Activated T-cell treated with anti-CD3 and anti-CD28 coated beads, Interleukin-2, amount 50 U/mL, for 4 hours (primary cell): Measurements from ENCODE around the gene KRTAP1-5. TPM values are rescaled to one million over a fixed set of nuclear protein-coding genes. Genes with fewer than 3 reads are reported as not detected.
"Not testable (repeated sequence)": the region's sequence is repeated elsewhere in the genome, so short reads cannot be mapped to it uniquely, and the experiment has no call there.

ENCODE experiments used
- ATAC-seq, 2 donors: fragments of 200-7000 bp; cut with Tn5 transposase; one replicate each; pipeline ENCODE4 v1.10.0; 2021
- DNase-seq: peaks from one replicate; pipeline ENCODE4 v3.0.0-alpha.2; 2020
- H3K27me3 Mint-ChIP-seq: one replicate; pipeline ENCODE4 v1.8.0; 2021; ENCODE audit warnings: low read depth, mixed read lengths
- H3K36me3 Mint-ChIP-seq: one replicate; pipeline ENCODE4 v1.8.0; 2022; ENCODE audit warnings: mixed read lengths; ENCODE audit not compliant: insufficient read depth
- H3K4me1 Mint-ChIP-seq: one replicate; pipeline ENCODE4 v1.8.0; 2021; ENCODE audit warnings: low read depth, mixed read lengths
- H3K4me3 Mint-ChIP-seq: one replicate; pipeline ENCODE4 v1.8.0; 2021; ENCODE audit warnings: mild to moderate bottlenecking, moderate library complexity, mixed read lengths
- H3K9me3 Mint-ChIP-seq: one replicate; pipeline ENCODE4 v1.8.0; 2021; ENCODE audit warnings: mixed read lengths
- total RNA-seq, 3 donors: library from RNA; stranded (reverse); gene quantifications; one replicate each; pipeline ENCODE4 v1.2.1, GENCODE V29; 2021

The KRTAP1-5 gene
- total RNA-seq, 3 donors from 2014 or later: not detected

GRCh38 chr17:41002814-41003213 is 24.2 kb downstream of the KRTAP1-5 start:
- no peak overlapping the region for H3K4me3 Mint-ChIP-seq
- DNase-seq: no peak
- no peak for ATAC-seq
- H3K27me3 Mint-ChIP-seq: peaks cover 16% of the 10 kb centered on the region
- H3K9me3 Mint-ChIP-seq: no peaks in the 10 kb centered on the region
- no peaks in the 10 kb centered on the region for H3K36me3 Mint-ChIP-seq
- H3K4me1 Mint-ChIP-seq: no peaks in the 10 kb centered on the region

DNA sequence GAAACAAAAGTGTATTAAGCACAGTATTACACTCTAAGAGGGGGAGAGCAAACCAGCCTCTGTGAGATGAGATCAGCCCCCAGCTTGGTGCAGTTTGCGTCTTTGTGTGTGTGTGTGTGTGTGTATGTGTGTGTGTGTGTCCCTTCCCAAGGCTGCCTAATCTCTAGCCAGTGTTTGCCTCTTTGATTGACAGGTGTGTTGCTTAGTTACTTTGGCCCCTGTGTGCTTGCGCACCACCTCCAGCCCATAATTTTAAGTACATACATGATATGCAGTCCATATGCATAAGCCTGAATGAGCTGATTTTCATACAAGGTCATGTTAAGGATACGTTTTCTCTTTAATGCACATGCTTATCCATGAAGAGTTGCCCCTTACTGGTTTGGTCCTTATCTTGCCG is 25.2 kb downstream of the KRTAP1-5 start:
- Mint-ChIP-seq H3K9me3 (no peaks in the 10 kb centered on the region), H3K36me3 (no peaks in the 10 kb centered on the region), H3K4me1 (no peaks in the 10 kb centered on the region), H3K27me3 (peaks cover 21% of the 10 kb centered on the region), H3K4me3 (no peak overlapping the region)
- no peak for DNase-seq
- ATAC-seq: no peak

DNA sequence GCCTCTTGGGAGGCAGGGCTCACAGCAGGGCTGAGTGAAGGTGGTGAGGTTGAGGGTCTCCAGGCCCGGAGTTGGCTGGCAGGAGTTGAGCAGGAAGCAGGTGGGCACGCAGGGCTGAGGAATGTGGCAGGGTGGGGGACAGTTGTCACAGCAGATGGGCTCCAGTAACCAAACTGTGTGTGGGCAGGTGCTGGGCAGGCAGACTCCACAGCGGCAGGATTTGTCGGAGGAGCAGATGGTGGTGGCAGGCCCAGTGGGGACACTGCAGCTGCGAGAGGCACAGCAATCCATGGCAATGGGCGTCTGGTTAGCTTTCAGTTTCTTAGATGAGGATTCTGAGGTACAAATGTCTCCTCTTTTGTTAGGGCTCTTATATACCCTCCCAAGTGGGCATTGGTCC is 27.4 kb downstream of the KRTAP1-5 start, which contains the start of gene KRTAP3-2:
KRTAP3-2 (minus strand) TSS at position 344 of the 400 bp plus-strand sequence; CDS start at position 291, 53 bp downstream.
- H3K9me3 Mint-ChIP-seq, H3K4me1 Mint-ChIP-seq, ATAC-seq, DNase-seq, H3K4me3 Mint-ChIP-seq, H3K36me3 Mint-ChIP-seq: not testable (repeated sequence)
- H3K27me3 Mint-ChIP-seq: peaks cover 29% of the 10 kb centered on the region

GRCh38 chr17:40997361-40997760 is 29.6 kb downstream of the KRTAP1-5 start:
- no peaks in the 10 kb centered on the region for H3K9me3 Mint-ChIP-seq
- no peaks in the 10 kb centered on the region for H3K36me3 Mint-ChIP-seq
- H3K4me1 Mint-ChIP-seq: no peaks in the 10 kb centered on the region
- H3K27me3 Mint-ChIP-seq: peaks cover 44% of the 10 kb centered on the region
- ATAC-seq (no peak), DNase-seq (no peak)
- H3K4me3 Mint-ChIP-seq: no peak overlapping the region

- H3K27me3 Mint-ChIP-seq: peaks cover 49% of the 10 kb centered on the region
- ATAC-seq (no peak), DNase-seq (no peak)
- no peaks in the 10 kb centered on the region for H3K36me3 Mint-ChIP-seq
- H3K9me3 Mint-ChIP-seq: no peaks in the 10 kb centered on the region
- H3K4me3 Mint-ChIP-seq: no peak overlapping the region
- no peaks in the 10 kb centered on the region for H3K4me1 Mint-ChIP-seq
Measured at GRCh38 chr17:40996829-40997228, 30.2 kb downstream of the KRTAP1-5 start.

- H3K9me3 Mint-ChIP-seq: no peaks in the 10 kb centered on the region
- ATAC-seq: no peak
- no peak for DNase-seq
- H3K36me3 Mint-ChIP-seq: no peaks in the 10 kb centered on the region
- no peak overlapping the region for H3K4me3 Mint-ChIP-seq
- no peaks in the 10 kb centered on the region for H3K4me1 Mint-ChIP-seq
- H3K27me3 Mint-ChIP-seq: peaks cover 52% of the 10 kb centered on the region
Measured at GRCh38 chr17:40995116-40995515, 31.9 kb downstream of the KRTAP1-5 start.

DNA sequence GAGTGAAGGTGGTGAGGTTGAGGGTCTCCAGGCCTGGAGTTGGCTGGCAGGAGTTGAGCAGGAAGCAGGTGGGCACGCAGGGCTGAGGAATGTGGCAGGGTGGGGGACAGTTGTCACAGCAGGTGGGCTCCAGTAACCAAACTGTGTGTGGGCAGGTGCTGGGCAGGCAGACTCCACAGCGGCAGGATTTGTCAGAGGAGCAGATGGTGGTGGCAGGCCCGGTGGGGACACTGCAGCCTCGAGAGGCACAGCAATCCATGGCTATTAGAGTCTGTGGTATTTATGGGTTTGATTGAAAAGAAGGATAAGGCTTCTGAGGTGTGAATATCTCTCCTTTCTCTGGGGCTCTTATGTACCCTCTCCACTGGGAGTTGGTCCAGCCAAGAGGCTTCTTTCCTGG is 33.2 kb downstream of the KRTAP1-5 start, which contains the start of gene KRTAP3-3:
KRTAP3-3 (minus strand) TSS at position 326 of the 400 bp plus-strand sequence; CDS start at position 259, 67 bp downstream.
- no peaks in the 10 kb centered on the region for H3K4me1 Mint-ChIP-seq
- H3K4me3 Mint-ChIP-seq: no peak within 1 kb of the TSS
- no peak for DNase-seq
- ATAC-seq: no peak
- no peaks in the 10 kb centered on the region for H3K9me3 Mint-ChIP-seq
- no peaks in the 10 kb centered on the region for H3K36me3 Mint-ChIP-seq
- H3K27me3 Mint-ChIP-seq: peaks cover 50% of the 10 kb centered on the region

DNA sequence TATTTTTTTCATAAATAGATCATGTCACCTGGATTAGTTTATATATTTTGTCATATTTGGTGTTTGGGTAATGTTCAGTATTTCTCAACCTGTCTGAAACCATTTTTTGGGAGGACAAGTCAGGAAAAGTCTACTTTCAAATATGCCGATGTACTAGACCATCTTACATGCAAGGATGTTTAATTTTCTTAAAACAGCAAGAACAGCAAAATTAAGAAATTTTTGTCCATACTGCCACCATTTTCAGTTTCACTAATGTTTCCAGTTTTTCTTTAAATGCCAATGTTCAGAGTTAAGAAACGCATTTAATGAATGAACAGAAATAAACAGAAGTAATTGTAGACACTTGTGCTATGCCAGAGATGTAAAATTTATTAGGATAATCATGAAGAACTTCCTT is 33.9 kb downstream of the KRTAP1-5 start:
- DNase-seq (no peak), ATAC-seq (no peak)
- Mint-ChIP-seq H3K27me3 (peaks cover 47% of the 10 kb centered on the region), H3K9me3 (no peaks in the 10 kb centered on the region), H3K36me3 (no peaks in the 10 kb centered on the region), H3K4me3 (no peak overlapping the region), H3K4me1 (no peaks in the 10 kb centered on the region)

GRCh38 chr17:40992666-40993065 is 34.3 kb downstream of the KRTAP1-5 start:
- no peaks in the 10 kb centered on the region for H3K9me3 Mint-ChIP-seq
- H3K4me1 Mint-ChIP-seq: no peaks in the 10 kb centered on the region
- H3K36me3 Mint-ChIP-seq: no peaks in the 10 kb centered on the region
- H3K27me3 Mint-ChIP-seq: peaks cover 46% of the 10 kb centered on the region
- ATAC-seq (no peak), DNase-seq (no peak)
- no peak overlapping the region for H3K4me3 Mint-ChIP-seq

DNA sequence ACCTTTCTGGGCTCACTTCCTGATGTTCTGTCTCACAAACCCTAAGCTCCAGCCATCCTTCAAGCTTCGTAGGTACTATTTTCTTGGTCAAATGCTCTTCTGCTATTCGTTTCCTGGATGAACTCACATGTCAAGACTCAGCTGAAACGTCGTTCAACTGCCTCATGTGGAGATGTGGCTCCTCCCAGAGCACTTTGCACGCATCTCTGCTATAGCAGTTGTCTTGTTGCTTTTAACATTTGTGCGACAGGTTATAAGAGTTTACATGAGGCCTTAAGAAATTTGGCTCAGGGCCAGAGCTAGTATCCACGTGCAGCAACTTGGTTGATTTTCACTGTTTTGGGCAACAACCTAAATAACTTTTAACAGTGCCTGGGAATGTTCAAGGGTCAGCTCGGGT is 40.1 kb downstream of the KRTAP1-5 start:
- Mint-ChIP-seq H3K4me3 (no peak overlapping the region), H3K36me3 (no peaks in the 10 kb centered on the region), H3K27me3 (peaks cover 16% of the 10 kb centered on the region), H3K9me3 (no peaks in the 10 kb centered on the region), H3K4me1 (no peaks in the 10 kb centered on the region)
- ATAC-seq (no peak), DNase-seq (no peak)

- DNase-seq: no peak
- no peak for ATAC-seq
- peaks cover 8% of the 10 kb centered on the region for H3K27me3 Mint-ChIP-seq
- H3K4me3 Mint-ChIP-seq: no peak within 1 kb of the TSS
- H3K4me1 Mint-ChIP-seq: no peaks in the 10 kb centered on the region
- no peaks in the 10 kb centered on the region for H3K36me3 Mint-ChIP-seq
- no peaks in the 10 kb centered on the region for H3K9me3 Mint-ChIP-seq
Measured at GRCh38 chr17:40984226-40984625, 42.8 kb downstream of the KRTAP1-5 start, which contains the start of gene KRT40. Gene KRT40, minus strand, starts transcription at chr17:40984326. Its CDS starts 53 bp downstream, at chr17:40984273.

GRCh38 chr17:40981115-40981514 is 45.9 kb downstream of the KRTAP1-5 start:
- Mint-ChIP-seq H3K4me3 (no peak overlapping the region), H3K27me3 (peaks cover 13% of the 10 kb centered on the region), H3K9me3 (no peaks in the 10 kb centered on the region), H3K36me3 (no peaks in the 10 kb centered on the region), H3K4me1 (no peaks in the 10 kb centered on the region)
- ATAC-seq (no peak), DNase-seq (no peak)

DNA sequence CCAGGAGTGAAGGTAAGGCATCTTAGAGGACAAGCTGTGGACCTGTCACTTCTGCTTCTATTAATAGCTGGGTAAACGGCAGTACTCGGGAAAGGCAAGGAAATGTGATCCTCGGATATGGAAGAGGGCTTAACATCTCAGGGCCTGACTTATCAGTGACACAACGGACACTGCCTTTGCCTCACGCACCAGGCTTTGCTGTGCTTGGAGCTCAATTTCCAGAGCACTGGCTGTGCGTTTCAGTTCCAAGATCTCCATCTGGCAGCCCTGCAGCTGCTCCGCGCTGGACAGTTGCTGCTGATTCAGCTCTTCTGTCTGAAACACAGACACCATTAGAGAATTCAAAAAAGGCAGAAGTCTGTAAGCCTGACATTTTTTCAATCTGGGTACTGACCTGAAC is 46.4 kb downstream of the KRTAP1-5 start:
- DNase-seq: no peak
- H3K4me1 Mint-ChIP-seq: no peaks in the 10 kb centered on the region
- H3K36me3 Mint-ChIP-seq: no peaks in the 10 kb centered on the region
- H3K4me3 Mint-ChIP-seq: no peak overlapping the region
- no peak for ATAC-seq
- H3K9me3 Mint-ChIP-seq: no peaks in the 10 kb centered on the region
- peaks cover 17% of the 10 kb centered on the region for H3K27me3 Mint-ChIP-seq

DNA sequence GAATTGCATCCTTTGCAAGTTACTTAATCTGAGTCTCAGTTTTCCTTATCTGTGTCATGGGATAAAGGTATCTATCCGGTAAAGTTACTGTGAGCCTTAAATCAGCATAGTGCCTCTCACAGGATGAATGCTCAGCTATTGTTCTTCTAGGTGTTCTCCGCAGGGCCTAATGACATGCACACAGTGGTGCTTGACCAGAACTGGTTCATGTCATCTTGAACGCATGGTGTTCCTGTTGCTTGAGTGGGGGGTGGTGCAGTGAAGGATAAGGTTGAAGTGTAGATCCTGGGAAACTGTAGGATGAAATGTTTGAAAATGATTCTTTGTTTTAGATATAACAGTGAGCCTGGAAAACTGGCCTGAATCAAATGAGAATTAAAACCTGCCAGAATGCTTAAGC is 46.9 kb downstream of the KRTAP1-5 start:
- Mint-ChIP-seq H3K4me3 (no peak overlapping the region), H3K9me3 (no peaks in the 10 kb centered on the region), H3K4me1 (no peaks in the 10 kb centered on the region), H3K27me3 (peaks cover 21% of the 10 kb centered on the region), H3K36me3 (no peaks in the 10 kb centered on the region)
- DNase-seq (no peak), ATAC-seq (no peak)

- DNase-seq (no peak), ATAC-seq (no peak)
- no peaks in the 10 kb centered on the region for H3K4me1 Mint-ChIP-seq
- no peaks in the 10 kb centered on the region for H3K36me3 Mint-ChIP-seq
- H3K27me3 Mint-ChIP-seq: peaks cover 23% of the 10 kb centered on the region
- no peak overlapping the region for H3K4me3 Mint-ChIP-seq
- no peaks in the 10 kb centered on the region for H3K9me3 Mint-ChIP-seq
Measured at GRCh38 chr17:40978575-40979151, 48.3 kb downstream of the KRTAP1-5 start.
